Jurkat, Clone E6-1 (cell line): ENCODE data around the gene SLFN13. TPM values are rescaled to one million over a fixed set of nuclear protein-coding genes. Genes with fewer than 3 reads are reported as not detected.
A peak's percentile ranks its signal among the peaks of the same experiment; 100 is the strongest.
"Not testable (repeated sequence)": the region's sequence is repeated elsewhere in the genome, so short reads cannot be mapped to it uniquely, and the experiment has no call there.

ENCODE experiments used
- DNase-seq: peaks from one replicate; pipeline ENCODE4 v3.0.0-alpha.2; 2011; ENCODE audit warnings: low read depth, low spot score
- H3K4me3 ChIP-seq: 2 replicates; pipeline ENCODE4 v1.5.1; 2011; ENCODE audit warnings: mild to moderate bottlenecking, low read length, control low read depth, moderate library complexity
- polyA plus RNA-seq: library from polyadenylated mRNA; unstranded; fragments of >200 nt; gene quantifications from one replicate; pipeline ENCODE4 v1.2.1, GENCODE V29; 2012; ENCODE audit warnings: missing spikeins; ENCODE audit not compliant: insufficient read length, insufficient read depth

The SLFN13 gene, protein sequence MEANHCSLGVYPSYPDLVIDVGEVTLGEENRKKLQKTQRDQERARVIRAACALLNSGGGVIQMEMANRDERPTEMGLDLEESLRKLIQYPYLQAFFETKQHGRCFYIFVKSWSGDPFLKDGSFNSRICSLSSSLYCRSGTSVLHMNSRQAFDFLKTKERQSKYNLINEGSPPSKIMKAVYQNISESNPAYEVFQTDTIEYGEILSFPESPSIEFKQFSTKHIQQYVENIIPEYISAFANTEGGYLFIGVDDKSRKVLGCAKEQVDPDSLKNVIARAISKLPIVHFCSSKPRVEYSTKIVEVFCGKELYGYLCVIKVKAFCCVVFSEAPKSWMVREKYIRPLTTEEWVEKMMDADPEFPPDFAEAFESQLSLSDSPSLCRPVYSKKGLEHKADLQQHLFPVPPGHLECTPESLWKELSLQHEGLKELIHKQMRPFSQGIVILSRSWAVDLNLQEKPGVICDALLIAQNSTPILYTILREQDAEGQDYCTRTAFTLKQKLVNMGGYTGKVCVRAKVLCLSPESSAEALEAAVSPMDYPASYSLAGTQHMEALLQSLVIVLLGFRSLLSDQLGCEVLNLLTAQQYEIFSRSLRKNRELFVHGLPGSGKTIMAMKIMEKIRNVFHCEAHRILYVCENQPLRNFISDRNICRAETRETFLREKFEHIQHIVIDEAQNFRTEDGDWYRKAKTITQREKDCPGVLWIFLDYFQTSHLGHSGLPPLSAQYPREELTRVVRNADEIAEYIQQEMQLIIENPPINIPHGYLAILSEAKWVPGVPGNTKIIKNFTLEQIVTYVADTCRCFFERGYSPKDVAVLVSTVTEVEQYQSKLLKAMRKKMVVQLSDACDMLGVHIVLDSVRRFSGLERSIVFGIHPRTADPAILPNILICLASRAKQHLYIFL
- polyA plus RNA-seq = 4.1 TPM

DNA sequence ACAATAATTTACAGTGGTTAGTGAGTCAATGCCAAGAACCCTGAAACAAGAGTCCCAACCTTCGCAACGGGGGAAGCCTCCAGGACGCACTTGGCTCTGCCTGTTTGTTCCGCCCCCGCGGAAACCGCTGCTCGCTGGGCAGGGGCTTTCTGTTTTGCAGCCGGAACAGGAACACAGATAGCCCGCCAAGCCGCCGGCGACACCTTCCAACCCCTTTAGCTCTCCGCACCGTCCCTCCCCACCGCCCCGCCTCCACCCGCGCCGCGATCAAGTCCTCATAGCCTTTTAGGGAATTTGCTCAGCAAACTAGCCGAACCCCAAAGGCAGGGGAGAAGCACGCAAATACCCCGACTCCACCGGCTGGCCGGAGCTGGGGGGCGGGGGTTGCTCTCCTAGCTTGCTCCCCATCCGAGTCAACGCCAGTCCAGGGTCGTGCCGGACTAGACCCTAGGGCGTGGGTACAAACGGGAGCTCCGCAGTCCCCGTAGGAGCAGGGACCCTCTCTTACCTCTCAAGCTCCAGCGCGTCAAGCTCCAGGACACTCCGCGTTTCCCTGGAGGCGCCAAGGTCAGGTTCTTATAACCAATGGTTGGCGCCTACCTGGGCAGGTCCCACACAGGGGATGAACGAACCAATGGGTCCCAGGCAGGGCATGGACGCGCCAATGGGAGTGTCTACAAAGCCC, at the start of gene SLFN13:
TSS of gene SLFN13 (minus strand) at position 553 of the 685 bp plus-strand sequence. CDS start 3,086 bp downstream, outside the sequence.
- no peak for DNase-seq
- no peak within 1 kb of the TSS for H3K4me3 ChIP-seq

- DNase-seq = no peak
- H3K4me3 ChIP-seq = no peak overlapping the region
Observed at GRCh38 chr17:35496451-35497290, 48.1 kb upstream of the SLFN13 start.

- H3K4me3 ChIP-seq = no peak overlapping the region
- no peak for DNase-seq
Observed at GRCh38 chr17:35493040-35493439, 44.5 kb upstream of the SLFN13 start.

GRCh38 chr17:35491417-35491816, 42.9 kb upstream of the SLFN13 start:
- no peak for DNase-seq
- H3K4me3 ChIP-seq = no peak overlapping the region

GRCh38 chr17:35489944-35490343, 41.4 kb upstream of the SLFN13 start:
- DNase-seq = no peak
- no peak overlapping the region for H3K4me3 ChIP-seq

GRCh38 chr17:35488991-35489390, 40.4 kb upstream of the SLFN13 start:
- DNase-seq = no peak
- no peak overlapping the region for H3K4me3 ChIP-seq

DNA sequence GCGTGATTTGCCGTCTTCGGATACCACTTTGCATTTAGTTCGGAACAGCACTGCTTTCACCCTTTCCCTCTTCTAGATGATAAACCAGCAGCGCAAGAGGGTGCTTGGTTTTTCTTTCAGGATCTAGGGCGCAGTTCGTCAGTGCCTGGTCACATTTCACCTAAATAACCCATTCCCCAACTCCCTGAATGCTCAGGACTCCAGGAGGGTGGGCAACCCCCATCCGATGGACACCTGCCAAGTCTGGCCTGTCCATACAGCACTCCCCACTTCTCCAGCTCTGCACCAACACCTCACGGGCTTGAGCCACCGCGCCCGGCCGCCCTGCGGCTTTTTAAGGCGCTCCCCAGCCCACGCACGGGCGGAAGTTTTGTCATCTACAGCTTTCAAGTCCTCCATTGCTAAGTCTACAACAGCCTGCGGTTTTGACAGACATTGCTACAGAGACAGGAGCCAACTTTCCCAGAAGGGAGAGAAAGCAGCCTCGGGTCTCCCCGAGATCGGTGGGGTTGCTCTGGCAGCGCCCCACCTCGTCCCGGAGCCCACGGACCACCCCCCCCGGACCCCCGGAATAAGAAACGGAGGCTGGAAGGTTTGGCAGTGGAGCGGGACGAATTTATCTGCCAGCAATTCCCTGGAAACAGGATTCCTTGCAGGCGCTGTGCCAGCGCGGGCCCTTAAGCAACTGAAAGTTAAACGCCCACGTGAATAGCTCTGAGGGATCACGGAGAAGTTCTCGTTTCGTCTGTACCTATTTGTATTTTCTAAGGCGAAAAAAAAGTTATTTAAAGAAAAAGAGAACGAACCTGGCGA, 38.6 kb upstream of the SLFN13 start:
- peak overlapping the region; percentile 46 for H3K4me3 ChIP-seq
- DNase-seq = peak; percentile 50

GRCh38 chr17:35479271-35479670, 30.7 kb upstream of the SLFN13 start:
- H3K4me3 ChIP-seq = no peak overlapping the region
- no peak for DNase-seq

- no peak for DNase-seq
- H3K4me3 ChIP-seq = no peak overlapping the region
Observed at GRCh38 chr17:35477248-35477647, 28.7 kb upstream of the SLFN13 start.

DNA sequence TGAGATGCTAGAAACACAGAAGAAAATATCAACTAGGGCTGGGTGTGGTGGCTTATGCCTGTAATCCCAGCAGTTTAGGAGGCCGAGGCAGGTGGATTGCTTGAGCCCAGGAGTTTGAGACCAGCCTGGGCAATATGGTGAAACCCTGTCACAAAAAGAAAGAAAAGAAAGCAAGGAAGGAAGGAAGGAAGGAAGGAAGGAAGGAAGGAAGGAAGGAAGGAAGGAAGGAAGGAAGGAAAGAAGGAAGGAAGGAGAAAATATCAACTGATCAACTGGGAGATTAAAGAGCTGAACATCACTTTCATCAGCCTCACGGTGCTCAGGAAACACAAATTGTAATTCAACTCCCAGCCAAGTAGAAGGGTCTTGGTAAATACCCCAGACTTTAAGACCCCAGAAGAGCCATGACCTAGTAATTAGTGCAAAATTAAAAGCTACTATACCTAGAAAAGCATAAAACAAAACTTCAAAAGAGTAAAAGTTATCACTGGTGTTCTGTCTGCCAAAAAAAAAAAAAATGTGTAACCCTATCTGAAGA, 27.8 kb upstream of the SLFN13 start:
- DNase-seq = no peak
- no peak overlapping the region for H3K4me3 ChIP-seq

DNA sequence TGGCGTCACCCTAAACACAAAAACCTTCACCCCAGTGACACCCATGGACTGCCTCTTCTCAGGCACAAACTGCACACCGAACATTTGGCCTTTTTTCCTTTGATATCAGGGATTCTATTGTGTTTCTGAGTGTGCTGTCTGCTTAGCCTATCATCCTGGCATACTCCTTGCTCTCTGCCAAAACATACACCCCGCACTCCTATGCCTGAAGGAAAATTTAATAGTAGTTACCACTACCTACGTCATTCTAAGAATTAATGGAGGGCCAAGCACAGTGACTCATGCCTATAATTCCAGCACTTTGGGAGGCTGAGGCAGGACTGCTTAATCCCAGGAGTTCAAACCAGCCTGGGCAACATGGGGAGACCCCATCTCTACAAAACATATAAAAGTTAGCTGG, 19.9 kb upstream of the SLFN13 start:
- no peak overlapping the region for H3K4me3 ChIP-seq
- DNase-seq = no peak

DNA sequence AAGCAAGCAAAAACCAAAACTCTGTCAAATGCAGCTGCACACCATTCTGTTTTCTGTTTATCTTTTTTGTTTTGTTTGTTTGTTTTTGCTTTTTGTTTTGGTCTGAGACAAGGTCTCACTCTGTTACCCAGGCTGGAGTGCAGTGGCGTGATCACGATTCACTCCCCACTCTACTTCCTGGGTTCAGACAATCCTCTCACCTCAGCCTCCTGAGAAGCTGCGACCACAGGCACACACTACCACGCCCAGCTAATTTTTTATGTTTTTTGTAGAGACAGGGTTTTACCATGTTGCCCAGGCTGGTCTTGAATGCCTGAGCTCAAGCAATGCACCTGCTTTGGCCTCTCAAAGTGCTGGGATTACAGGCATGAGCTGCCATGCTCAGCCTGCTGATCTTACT, 19.3 kb upstream of the SLFN13 start:
- DNase-seq = peak; percentile 59
- no peak overlapping the region for H3K4me3 ChIP-seq

- DNase-seq = no peak
- H3K4me3 ChIP-seq = no peak overlapping the region
Observed at GRCh38 chr17:35460354-35460851, 11.8 kb upstream of the SLFN13 start.

- not testable (repeated sequence) for DNase-seq, H3K4me3 ChIP-seq
Observed at GRCh38 chr17:35454035-35454434, 5.5 kb upstream of the SLFN13 start.

DNA sequence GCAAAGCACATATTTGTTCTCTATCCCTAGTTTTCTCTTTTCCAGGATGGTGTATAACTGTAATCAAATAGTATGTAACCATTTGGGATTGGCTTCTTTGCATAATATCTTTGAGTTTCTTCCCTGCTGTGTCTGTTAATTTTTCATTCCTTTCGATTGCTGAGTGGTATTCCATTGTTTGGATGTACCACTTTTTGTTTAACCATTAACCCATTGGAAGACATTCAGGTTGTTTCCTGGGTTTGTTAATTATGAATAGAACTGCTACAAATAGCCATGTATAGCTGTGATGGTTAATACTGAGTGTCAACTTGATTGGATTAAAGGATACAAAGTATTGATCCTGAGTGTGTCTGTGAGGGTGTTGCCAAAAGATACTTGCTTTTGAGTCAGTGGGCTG, 4.6 kb upstream of the SLFN13 start:
- no peak overlapping the region for H3K4me3 ChIP-seq
- no peak for DNase-seq

DNA sequence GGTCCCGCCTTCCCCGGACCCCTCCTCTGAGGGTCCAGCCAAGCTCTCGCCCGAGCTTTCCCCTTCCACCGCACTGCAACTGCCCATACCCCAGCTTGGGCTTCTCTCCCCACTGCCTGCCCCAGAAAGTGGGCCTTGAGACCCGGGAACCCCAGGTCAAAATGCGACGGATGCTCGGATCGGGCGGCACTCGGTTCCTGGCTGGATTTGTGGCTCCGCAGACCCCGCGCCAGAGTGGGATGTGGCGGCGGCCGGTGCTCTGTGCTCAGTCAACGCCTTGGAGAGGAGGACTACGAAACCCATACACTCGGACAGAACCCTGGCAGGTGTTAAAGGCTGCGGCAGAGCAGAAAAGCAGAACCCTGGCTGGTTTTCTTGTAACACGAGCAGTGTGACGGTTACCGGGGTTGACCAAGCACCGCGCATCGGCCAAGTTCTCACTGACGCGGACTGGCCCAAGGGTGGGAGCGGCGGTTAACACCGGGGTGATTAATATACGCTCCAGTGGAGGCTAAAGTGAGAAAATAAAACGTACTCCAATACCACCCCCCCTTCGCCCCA, 885 bp upstream of the SLFN13 start:
- H3K4me3 ChIP-seq = no peak overlapping the region
- DNase-seq = no peak

DNA sequence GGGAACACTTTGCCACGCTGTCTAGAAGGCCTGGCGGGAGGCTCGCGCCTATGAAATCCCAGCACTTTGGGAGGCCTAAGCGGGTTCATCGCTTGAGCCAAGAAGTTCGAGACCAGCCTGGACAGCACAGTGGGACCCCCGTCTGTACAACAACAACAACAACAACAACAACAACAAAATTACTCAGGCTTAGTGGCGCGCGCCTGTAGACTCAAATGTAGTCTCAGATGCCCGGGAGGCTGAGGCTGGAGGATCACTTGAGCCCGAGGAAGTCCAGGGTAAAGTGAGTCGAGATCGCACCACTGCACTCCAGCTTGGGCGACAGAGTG, 297 bp upstream of the SLFN13 start:
- DNase-seq = no peak
- no peak overlapping the region for H3K4me3 ChIP-seq
